GM18499 (cell line): Measurements from ENCODE around the gene ADGRD2.

Experiments used
- ATAC-seq: cut with Tn5 transposase; IDR thresholded peaks from one replicate; pipeline ENCODE4 v1.9.1; 2021; ENCODE audit warnings: moderate number of reproducible peaks; ENCODE audit not compliant: insufficient read depth, unreplicated experiment

Gene ADGRD2

DNA sequence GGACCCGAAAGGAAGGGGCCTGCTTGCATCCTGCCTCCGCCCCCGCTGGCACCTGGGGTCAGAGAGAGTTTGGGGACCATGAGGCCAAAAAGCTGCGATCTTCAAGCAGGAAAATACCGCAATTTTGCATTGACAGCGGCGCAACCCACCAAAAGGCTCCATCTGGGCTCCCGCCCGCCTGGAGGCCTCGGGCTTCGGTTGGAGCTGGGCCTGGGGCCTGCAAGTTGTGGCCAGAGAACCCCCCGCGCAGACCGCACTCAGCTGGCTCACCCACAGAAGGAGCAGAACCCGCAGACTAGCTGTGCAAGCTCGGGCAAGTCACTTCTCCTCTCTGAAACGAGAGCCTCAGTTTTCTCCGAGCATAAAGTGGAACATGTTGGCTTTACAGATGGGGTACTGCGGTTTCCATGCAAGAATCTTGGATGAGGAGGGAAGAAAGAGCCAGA, 55.7 kb downstream of the ADGRD2 start:
- ATAC-seq, result no peak

DNA sequence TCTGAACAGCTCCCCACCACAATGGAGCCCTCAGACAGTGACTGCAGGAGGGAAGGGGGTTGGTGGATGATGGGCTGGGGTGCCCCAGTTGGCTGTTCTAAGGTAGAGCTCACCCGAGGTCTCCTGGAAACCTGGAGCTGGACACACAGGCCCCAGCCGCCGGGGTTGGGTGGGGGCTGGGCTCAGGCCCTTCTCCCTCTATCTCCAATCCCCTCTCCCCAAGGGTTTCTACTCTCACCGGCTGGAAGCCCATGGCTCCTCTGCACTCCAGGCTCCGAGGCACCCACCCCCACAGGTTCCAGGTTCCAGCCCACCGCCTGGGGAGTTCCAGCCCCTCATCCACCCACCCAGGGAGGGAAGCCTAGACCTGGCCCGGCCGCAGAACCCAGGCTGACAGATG, 56.2 kb downstream of the ADGRD2 start:
- ATAC-seq, result no peak

GRCh38 chr9:124506931-124507879, 57.0 kb downstream of the ADGRD2 start, which contains the start of gene NR5A1:
Gene NR5A1 (minus strand): TSS chr9:124507399. CDS start chr9:124503395, 4,004 bp downstream.
- ATAC-seq, result no peak

DNA sequence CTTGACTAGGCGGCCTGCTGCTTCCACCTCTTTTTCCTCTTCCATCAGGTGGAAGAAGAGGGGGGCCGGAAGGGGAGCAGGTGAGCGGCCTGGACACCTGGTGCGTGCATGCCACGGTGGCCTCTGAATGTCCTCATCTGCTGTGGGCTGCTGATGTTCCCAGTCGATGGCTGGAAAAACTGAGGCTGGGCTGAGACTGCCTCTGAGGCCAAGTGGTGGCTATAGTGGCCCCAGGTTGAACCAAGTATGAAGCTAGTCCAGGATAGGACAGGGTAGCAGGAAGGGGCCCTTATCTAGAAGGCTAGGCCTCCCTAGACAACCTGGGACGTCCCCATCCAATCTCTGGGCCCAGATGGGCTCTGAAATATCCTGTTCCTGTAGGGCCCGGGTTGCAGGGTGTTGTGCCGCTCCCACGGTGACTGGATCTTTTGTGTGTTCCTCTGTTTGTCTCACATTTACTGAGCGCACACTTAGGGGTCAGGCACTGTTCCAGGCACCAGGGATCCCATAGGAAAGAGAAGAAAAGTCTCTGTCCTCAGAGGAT, 57.7 kb downstream of the ADGRD2 start:
- ATAC-seq, result no peak

DNA sequence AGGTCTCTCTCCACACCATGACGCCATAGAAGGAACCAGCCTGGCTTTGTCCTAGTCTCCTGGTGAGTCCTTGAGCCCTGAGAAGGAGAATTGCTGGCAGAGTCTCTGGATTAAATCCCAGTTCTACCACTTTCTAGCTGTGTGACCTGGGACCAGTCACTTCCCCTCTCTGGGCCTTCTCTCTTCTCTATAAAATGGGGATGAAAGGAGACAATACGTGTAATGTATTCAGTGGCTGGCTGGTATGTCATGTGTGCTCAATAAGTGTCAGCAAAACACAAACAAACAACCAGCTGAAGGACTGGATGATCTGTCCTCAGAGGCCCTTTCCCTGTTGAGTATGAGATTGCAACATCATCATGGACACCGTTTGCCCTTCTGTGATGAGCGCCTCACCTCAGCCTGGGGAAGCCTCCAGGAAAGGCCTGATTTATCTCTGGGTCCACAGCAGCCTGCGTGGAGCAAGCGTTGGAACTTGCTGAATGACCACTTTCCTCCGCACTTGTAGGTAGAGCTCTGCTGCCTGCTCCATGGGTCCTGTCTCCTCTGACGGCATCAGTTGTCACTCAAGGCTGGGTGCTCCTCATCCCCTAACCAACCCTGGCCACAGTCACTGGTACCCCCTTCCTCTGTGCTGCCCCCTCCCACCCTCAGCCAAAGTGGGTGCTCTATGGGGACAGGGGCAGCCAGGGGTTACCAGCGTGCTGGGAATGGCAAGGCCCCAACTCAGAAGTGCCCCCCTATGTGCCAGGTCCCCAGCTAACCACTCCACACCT, 60.6 kb downstream of the ADGRD2 start:
- ATAC-seq, result no peak

DNA sequence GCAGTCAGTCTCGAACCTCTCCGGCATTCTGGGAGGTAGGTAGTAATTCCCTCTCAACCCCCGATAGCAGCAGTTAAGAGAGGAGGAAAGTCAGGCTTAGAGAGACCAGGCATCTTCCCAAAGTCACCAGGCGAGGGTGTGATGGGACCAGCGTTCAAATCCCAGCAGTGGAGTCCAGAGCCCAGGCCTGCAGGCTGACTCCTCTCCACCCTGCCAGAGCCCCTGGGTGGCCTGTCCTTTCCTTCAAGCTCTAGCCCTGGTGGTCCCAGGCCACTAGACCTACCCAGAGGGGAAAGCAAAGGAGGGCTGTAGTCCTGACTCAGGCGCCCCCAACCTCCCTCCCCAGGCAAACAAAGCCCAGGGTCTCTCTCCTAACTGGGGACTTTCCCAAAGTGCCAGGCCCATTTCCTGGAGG, 61.2 kb downstream of the ADGRD2 start:
- no peak for ATAC-seq

DNA sequence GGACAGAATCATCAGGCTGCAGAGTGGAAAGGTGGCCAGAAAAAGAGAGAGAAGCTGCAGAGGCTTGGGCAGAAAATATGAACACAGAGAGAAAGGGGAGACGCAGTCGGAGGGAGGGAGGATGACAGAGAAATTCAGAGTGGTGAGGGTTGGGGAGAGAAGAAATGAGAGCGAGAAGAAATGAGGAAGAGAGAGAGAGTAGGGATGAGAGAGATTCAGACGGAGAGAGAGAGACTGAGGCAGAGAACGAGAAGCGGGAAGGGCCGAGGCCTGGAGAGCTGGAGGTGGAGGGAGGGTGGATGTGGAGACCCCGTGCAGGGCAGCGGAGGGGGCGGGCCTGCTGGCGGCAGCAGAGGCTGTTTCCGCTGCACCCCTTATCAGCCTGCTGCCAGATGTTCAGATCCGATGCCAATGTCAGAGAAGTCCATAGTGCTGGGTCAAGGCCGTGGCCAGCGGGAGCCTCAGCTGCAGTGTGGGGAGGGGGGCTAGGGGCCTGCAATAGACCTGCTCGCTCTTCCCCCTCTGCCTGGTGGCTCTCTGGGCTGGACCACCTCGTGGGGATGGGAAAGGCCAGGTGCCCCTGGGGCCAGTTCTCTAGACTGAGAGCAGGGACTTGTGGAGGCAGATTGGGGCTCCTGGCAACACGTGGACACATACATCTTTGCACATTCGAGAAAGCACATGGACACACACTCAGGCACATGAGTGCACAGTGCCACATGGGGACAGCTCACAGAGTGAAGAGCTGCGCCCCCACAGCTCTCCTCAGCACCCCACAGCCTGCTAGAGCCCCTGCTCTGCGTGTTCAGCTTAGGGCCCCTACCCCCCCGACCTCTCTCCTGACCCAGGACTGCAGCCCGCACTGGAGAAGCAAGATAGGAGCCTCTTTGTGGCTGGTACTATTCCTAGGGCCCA, 61.9 kb downstream of the ADGRD2 start:
- no peak for ATAC-seq

DNA sequence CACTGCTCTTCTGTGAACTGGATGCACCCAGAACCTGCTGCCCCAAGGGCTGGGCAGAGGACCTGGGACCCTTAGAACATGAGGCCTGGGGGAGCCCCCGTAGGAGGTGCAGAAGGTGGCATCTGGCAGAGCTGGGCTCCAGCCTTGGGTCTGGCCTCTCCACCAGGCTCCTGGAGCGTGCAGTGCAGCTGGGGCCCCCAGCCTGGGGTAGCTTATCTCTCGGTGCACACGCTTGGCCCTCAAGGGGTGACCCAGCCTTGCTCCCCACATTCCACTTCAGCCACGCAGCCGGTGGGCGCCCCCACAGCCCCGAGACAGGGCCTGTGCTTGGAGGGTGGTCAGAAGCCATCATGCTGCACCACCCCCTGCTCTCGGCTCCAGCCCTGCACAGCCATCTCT, 62.6 kb downstream of the ADGRD2 start:
- no peak for ATAC-seq

GRCh38 chr9:124513376-124513994, 63.2 kb downstream of the ADGRD2 start:
- ATAC-seq, result no peak

- ATAC-seq, result no peak
These were observed 63.9 kb downstream of the ADGRD2 start for GRCh38 chr9:124514125-124514524.

DNA sequence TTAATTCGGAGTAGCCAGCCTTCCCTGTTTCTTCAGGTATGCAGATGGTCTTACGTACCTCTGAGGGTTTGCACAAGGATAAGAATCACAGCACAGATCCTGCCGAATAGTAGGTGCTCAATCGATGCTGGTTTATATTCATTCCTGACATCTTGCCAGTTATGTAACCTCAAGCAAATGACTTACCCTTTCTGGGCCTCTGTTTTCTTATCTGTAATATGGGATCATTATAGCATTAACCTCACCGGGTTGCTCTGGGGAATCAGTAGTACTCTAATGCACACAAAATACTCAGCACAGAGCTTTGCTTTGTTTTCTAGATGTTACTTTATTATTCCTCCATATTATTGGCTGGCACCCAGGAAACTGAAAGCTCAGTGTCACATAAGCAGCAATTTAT, 64.6 kb downstream of the ADGRD2 start:
- no peak for ATAC-seq

GRCh38 chr9:124517600-124517999, 67.3 kb downstream of the ADGRD2 start:
- no peak for ATAC-seq

DNA sequence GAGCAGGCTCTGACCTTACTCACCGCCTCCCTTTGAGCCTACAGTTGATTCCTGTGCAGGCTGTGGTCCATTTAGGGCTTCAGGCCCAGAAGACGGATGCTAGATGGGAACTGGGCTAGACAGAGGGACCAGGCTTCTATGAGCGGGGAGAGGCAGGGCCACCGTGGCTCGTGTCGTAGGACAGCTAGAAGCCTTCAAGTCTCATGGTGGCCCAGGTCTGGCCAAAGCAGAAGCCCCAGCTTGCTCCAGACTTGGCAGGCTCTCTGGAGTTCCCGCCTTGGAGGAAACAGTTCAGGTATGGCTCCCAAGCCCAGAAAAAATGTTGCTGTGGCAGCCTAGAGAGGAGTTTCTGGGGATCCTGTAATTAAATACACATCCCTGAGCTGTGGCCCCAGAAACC, 67.9 kb downstream of the ADGRD2 start:
- no peak for ATAC-seq

- no peak for ATAC-seq
These were observed 70.0 kb downstream of the ADGRD2 start for GRCh38 chr9:124520206-124520596.

GRCh38 chr9:124521142-124521541, 70.9 kb downstream of the ADGRD2 start:
- ATAC-seq, result no peak

GRCh38 chr9:124522121-124523098, 72.2 kb downstream of the ADGRD2 start:
- no peak for ATAC-seq

GRCh38 chr9:124526174-124526573, 75.9 kb downstream of the ADGRD2 start:
- no peak for ATAC-seq

DNA sequence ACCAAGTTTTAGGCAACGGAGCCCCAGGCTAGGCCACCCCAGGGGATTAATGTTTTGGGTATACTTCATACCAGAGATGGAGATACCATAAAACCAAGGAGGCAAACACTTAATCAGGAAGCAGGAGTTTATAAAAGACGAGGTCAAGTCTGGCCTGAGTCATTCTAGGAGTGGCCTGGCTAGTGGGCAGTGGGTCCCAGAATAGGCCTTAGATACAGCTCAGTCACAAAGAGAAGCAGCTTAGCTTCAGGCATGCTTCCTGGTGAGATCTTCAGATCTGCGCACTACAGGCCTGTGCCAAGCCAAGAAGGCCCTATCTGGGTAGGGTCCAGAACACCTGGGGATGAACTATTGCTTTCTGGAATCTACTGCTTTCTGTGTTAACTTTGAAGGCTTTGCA, 77.5 kb downstream of the ADGRD2 start:
- ATAC-seq, result no peak
